Measurements from ENCODE around the gene NLN.

The NLN gene

DNA sequence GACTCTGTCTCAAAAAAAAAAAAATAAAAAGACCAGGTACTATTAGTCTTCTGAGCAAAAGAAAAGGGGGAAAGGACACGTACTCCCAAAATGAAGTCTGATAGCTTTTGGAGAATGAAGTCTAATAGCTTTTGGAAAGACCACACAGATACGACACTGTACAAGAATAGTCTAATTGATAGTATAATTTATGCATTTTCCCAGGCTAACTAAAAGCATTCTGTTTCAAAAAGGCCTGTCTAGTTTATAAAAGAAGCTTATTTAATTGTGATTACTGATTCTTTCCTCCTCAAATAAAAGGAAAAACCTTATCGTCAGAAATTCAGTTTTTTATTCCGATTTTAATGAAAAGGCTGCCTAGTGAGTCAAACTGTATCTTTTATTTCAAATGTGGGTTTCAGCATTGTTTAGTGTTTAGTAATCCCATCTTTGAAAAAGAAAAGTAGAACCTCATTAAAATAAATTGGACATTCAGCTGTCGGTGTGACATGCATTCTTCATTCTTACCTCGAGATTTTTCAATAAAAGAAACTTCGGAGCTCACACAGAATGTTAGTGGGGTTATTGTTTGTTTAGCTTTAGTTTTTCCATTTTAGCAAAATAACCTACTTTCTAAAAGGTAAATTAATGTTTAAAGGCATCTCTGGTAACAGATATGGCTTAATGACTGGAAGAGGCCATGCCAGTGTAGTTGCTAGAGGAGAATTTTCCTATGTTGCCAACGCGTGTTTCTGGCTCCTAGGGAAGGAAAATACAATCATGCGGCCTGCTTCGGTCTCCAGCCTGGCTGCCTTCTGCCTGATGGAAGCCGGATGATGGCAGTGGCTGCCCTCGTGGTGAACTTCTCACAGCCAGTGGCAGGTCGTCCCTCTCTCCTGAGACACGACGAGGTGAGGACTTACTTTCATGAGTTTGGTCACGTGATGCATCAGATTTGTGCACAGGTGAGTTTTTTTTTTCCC, 70.0 kb downstream of the NLN start:
- no peak for TF ChIP-seq MYC (IDR thresholded peaks at IDR 0.05; ENCODE audit: low read depth, low read length)
- TF ChIP-seq, protein P1, sequence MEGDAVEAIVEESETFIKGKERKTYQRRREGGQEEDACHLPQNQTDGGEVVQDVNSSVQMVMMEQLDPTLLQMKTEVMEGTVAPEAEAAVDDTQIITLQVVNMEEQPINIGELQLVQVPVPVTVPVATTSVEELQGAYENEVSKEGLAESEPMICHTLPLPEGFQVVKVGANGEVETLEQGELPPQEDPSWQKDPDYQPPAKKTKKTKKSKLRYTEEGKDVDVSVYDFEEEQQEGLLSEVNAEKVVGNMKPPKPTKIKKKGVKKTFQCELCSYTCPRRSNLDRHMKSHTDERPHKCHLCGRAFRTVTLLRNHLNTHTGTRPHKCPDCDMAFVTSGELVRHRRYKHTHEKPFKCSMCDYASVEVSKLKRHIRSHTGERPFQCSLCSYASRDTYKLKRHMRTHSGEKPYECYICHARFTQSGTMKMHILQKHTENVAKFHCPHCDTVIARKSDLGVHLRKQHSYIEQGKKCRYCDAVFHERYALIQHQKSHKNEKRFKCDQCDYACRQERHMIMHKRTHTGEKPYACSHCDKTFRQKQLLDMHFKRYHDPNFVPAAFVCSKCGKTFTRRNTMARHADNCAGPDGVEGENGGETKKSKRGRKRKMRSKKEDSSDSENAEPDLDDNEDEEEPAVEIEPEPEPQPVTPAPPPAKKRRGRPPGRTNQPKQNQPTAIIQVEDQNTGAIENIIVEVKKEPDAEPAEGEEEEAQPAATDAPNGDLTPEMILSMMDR (IDR thresholded peaks at IDR 0.05; ENCODE audit: low read depth, low read length): no peak
- H3K4me3 ChIP-seq (ENCODE audit: low read depth, low read length): no peak overlapping the region
- no peak for DNase-seq (ENCODE audit: low read depth)

DNA sequence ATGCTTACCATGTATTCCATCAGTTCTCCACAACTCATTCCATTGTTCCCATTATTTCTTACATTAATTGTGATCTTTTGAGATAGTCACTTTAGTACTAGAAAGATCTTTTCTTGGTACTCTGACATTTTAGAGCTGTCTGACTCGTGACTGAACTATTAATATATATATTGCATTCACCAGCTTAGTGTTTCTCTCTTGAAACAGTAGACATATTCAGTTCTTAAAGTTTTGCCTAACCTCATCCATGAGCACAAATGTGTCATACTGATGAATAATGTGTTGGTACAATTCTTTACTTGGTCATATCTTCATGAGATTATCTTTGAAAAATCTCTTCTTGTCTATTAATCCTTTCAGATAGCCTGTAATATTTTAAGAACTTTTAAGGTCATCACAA, 74.3 kb downstream of the NLN start:
- DNase-seq (ENCODE audit: low read depth): no peak
- TF ChIP-seq, protein P2, sequence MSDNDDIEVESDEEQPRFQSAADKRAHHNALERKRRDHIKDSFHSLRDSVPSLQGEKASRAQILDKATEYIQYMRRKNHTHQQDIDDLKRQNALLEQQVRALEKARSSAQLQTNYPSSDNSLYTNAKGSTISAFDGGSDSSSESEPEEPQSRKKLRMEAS (IDR thresholded peaks at IDR 0.05; ENCODE audit: low read depth, low read length): no peak
- TF ChIP-seq MYC (IDR thresholded peaks at IDR 0.05; ENCODE audit: low read depth, low read length) (no peak), POLR2A (IDR thresholded peaks at IDR 0.05; ENCODE audit: extremely low read depth, insufficient read length) (no peak)
- TF ChIP-seq, protein P1 (IDR thresholded peaks at IDR 0.05; ENCODE audit: low read depth, low read length): no peak

DNA sequence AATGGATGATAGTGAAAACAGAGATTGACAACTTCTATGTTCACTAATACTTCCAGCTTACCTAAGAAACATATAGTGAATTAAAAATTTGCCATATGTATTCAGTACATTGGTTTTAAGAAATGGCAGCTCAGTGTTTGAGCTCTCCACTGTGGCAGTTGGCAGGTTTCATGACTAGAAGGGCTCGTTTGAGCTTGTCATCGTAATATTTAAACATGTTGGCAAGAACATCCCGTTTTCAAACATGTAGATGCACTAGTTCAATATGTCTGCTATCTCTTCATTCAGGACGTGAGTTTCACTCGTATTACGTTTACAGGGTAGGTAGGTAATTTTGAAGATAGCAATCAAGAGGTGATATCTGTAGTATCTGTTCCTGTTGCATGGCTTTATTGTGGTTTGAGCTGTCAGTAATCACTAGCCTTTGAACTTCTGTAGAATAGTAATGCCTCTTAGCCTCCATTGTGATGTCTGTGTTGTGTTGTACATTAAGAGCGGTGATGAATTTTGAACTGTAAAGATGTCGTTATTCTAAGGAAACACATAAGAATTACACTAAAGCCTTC, 74.8 kb downstream of the NLN start:
- DNase-seq (ENCODE audit: low read depth): no peak
- TF ChIP-seq, protein P2 (IDR thresholded peaks at IDR 0.05; ENCODE audit: low read depth, low read length): no peak
- TF ChIP-seq POLR2A (IDR thresholded peaks at IDR 0.05; ENCODE audit: extremely low read depth, insufficient read length) (no peak), MYC (IDR thresholded peaks at IDR 0.05; ENCODE audit: low read depth, low read length) (no peak)
- H3K4me3 ChIP-seq (ENCODE audit: low read depth, low read length): no peak overlapping the region

More for the DNA sequence above, 74.3 kb downstream of the NLN start:
- no peak overlapping the region for H3K4me3 ChIP-seq (ENCODE audit: low read depth, low read length)

DNA sequence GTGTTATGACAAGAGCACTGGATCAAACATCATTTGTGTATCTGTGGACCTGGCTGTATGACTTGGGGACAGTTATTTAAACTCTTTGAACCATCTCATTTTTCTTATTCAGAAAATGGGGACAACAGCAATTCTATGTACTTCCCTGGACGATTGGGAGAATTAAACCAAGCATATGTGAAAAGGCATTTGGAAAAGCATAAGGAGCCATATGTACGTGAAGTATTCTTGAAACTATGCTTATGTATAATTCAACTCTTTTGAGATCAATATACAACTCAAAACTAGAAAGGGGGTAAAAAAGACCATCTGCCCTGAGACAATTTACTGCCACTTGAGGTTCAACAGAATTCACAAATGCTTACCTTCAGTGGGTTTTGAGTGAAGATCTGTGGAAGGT, 75.5 kb downstream of the NLN start:
- no peak overlapping the region for H3K4me3 ChIP-seq (ENCODE audit: low read depth, low read length)
- DNase-seq (ENCODE audit: low read depth): no peak
- no peak for TF ChIP-seq POLR2A (IDR thresholded peaks at IDR 0.05; ENCODE audit: extremely low read depth, insufficient read length)
- TF ChIP-seq, protein P1 (IDR thresholded peaks at IDR 0.05; ENCODE audit: low read depth, low read length): no peak
- no peak for TF ChIP-seq MYC (IDR thresholded peaks at IDR 0.05; ENCODE audit: low read depth, low read length)
- TF ChIP-seq, protein P2 (IDR thresholded peaks at IDR 0.05; ENCODE audit: low read depth, low read length): no peak

DNA sequence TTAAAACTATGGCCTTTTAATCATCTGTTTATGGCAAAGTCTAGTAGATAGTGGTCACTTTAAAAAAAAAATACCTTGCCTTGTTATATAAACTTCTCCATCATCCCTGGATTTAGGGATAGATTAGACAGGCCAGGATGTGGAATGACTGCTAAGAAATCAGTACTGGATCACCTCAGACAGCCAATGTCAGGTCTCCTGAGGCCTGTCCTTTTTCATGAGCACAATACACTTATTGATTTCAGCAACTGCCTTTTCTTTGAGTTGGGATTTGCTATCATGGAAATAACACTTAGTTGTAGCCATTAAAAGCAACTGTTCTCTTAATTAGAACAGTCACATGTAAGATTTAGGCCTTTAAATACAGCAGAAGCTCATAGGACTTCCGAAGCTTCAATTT, 77.9 kb downstream of the NLN start:
- no peak for TF ChIP-seq MYC (IDR thresholded peaks at IDR 0.05; ENCODE audit: low read depth, low read length)
- TF ChIP-seq, protein P2 (IDR thresholded peaks at IDR 0.05; ENCODE audit: low read depth, low read length): no peak
- TF ChIP-seq, protein P1 (IDR thresholded peaks at IDR 0.05; ENCODE audit: low read depth, low read length): no peak
- TF ChIP-seq POLR2A (IDR thresholded peaks at IDR 0.05; ENCODE audit: extremely low read depth, insufficient read length): no peak
- no peak overlapping the region for H3K4me3 ChIP-seq (ENCODE audit: low read depth, low read length)
- DNase-seq (ENCODE audit: low read depth): no peak

DNA sequence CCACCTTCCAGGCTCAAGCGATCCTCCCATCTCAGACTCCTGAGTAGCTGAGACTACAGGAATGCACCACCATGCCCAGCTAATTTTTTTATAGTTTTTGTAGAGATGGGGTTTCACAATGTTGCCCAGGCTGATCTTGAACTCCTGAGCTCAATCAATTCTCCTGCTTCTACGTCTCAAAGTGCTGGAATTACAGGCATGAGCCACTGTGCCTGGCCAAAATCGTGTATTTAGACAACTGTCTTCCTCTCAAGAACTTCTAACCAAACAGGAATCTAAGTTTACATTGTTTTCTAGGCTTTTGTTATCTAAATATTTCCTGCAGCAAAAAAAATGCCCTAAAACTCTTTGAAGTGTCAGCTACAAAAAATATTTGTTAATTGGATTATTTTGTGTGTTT, 78.8 kb downstream of the NLN start:
- DNase-seq (ENCODE audit: low read depth): no peak
- TF ChIP-seq, protein P2 (IDR thresholded peaks at IDR 0.05; ENCODE audit: low read depth, low read length): no peak
- TF ChIP-seq MYC (IDR thresholded peaks at IDR 0.05; ENCODE audit: low read depth, low read length) (no peak), POLR2A (IDR thresholded peaks at IDR 0.05; ENCODE audit: extremely low read depth, insufficient read length) (no peak)
- TF ChIP-seq, protein P1 (IDR thresholded peaks at IDR 0.05; ENCODE audit: low read depth, low read length): no peak

More for the DNA sequence above, 78.8 kb downstream of the NLN start:
- no peak overlapping the region for H3K4me3 ChIP-seq (ENCODE audit: low read depth, low read length)
